Embryonic facial prominence (tissue), 1 donor: ENCODE measurements around the gene CACNA2D3.

Source experiments
- DNase-seq: peaks from one replicate; pipeline ENCODE4 v3.0.0-alpha.2; 2016; ENCODE audit errors: extremely low spot score

CACNA2D3 gene

DNA sequence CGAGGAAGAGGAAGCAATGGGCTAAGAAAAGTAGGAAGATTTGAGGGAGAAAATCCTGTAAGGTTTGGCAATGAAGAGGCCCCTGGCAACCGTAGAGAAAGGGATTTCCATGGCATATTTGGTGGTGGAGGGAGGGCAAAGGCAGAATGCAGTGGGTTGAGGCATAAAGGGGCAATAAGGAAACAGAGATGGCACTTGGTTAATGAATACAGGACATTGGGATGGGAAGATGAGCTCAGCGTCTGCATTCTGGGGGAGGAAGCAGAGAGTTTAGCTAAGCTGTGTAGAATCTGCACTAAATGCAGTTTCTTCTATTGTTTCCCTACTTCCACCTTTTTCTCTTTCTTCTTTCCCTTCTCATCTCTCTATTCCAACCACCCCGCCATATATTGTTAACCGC lies 721.9 kb downstream of the CACNA2D3 start:
- no peak for DNase-seq

DNA sequence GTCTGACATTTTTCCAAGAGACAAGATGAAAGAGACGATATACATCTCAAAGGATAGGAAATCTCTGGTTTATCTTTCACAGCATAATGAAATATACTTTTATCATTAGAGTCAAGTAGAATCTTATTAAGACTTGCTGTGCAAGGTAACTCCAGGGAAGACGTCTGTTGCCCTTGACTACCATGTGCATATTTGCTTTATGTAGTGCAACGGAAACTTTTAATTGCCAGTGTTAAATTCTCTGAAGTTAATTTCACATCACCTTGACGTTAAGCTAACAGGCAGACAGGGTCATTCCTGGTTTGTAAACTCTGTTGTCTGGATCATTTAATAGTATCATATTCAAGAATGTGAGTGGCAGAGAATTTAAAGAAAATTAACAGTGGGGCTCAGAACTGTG lies 722.7 kb downstream of the CACNA2D3 start:
- no peak for DNase-seq

DNA sequence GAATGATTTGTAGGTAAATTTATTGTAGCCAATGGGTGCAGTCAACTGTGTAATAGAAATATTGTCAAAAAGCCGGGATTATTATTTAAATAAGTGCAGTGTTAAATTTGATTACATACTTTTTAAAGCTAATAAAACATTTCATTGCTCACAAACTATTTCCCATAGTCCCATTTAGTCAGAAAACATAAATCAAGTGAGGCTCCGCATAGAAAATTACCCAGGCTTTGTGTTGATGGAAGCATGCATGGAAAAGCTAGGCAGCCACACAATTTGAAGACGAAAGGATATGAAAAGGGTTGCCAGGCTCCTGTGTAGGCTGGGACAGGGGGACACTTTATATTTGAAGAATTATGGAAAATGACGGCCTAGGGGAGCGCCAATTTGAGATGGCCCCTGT lies 723.2 kb downstream of the CACNA2D3 start:
- DNase-seq: no peak

DNA sequence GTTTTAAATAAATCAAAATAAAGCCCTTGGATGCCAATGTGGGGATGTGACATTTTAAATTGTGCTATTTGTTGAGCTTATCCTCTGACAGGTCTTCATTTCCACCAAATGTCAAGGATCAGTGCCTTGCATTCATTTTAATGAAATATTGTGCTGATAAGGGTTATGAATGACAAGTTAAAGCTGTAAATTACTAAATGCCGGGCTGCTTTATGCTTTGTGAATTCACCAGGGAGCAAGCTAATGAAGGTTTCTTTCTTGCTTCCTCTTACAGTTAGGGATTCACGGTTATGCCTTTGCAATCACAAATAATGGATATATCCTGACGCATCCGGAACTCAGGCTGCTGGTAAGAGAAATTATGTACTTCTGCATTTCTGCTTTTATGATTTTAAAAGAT lies 723.8 kb downstream of the CACNA2D3 start:
- DNase-seq: no peak

DNA sequence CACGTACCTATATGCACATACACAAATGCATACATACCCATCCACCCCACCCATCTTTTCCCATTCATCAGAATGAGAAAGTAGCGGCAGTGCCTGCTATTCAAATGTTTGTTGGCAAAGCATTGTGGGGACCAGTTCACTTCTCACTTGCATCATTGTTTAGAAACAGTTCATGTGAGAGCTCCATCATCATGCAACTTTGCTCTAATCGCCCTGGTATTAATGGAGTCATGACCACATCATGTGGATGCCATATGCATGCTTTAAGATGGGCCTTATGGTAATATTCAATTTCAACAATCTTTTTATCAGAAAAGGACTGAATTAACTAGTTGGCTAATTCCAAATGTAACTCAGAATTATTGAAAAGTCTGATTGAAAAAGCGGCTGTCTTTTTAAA lies 725.0 kb downstream of the CACNA2D3 start:
- DNase-seq: no peak

DNA sequence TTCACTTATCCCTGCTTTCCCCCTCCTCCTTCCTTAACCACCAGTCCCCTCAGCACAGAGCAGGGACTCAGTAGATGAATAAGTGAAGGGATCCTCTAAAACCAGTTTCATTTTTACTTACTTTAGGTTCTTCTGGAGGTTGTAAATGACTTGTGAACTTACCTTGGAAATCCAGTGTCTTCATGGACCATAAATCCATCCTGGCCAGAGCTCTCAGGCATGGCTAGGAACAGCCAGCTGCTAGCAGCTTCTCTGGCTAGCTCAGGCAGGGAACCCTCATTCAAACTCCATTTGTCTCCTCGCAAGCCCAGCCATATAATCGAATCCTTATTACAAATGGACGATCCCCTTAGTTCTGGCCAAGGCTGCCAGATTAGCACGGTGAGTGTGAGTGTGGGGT lies 727.0 kb downstream of the CACNA2D3 start:
- no peak for DNase-seq

DNA sequence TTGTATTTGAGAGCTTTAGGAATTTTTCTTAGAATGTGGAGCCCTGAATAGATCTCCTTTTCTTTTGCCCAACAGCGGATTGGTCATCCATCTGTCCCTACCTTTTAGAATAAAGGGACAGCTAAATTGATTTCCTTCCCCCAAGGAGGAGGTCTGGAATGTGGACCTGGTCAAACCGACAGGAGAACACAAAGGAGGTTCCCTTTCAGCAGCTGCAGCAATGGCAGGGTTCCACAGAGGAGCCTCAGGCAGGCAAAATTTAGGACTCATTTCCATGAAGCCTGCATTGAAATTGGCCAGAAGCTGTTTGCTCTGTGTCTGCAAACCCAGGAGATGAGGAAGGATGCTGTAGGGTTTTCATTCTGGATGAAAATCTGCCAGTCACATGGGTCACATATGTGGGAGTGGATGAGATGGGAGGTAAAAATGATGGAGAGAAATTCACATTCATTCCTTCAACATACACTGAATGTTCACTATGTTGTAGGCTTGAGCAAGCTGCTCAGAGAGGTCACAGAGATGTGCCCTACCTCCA lies 728.2 kb downstream of the CACNA2D3 start:
- no peak for DNase-seq

DNA sequence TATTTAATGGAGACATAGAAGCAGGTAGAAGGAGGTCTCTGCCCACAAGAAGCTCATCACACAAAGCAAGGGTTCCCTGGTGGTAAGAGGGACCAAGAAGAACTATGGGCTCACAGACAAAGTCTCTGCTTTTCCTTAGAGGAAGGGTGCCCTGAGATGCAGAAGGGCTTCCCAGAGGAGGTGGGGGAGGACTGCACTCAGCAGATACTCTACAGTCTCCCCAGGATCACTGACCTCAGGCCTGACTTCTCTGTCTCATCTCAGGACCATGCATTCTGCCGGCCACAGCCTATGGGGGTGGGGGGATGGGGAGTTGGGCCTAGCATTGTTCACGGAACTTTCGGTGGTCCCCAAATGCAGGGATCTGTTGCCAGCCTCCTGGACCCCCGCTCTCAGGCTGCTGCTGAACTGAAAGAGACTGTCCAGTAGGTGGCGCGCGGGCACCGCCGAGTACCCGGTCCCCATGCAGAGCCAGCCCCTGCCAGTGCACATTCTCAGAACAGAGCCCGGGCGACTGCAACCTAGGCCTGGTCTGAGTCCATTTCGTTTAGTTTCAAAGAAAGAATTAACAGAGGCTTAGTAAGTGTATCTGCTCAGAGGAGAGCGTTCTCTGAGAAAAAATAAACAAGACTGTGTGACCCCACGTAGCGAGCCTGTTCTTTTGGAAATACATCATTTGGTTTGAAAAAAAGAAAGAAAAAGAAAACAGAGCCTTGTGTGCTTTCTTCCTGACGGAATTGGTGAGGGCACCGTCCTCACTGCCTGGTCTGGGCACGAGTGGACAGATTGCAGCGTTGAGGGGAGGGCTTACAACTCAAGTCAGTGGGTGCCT lies 731.4 kb downstream of the CACNA2D3 start:
- peak; percentile 72 for DNase-seq

DNA sequence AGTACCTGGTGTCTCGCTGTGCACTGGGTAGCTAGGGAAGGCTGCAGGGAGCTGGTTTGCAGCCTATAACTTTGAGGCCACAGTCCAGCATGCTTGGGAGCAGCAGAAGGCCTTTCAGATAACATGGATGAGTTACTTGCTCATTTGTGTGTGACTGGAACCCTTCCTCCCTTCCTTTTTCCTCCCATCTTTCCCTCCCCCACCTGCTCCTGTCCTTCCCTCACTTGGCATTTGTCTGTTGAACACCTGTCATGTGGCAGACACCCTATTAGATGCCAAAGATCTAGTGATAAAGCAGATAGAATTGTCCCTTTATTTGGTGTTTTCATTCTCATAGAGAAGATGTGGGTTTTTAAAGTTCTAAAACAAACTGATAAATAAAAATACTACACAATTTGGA lies 733.9 kb downstream of the CACNA2D3 start:
- DNase-seq: no peak

DNA sequence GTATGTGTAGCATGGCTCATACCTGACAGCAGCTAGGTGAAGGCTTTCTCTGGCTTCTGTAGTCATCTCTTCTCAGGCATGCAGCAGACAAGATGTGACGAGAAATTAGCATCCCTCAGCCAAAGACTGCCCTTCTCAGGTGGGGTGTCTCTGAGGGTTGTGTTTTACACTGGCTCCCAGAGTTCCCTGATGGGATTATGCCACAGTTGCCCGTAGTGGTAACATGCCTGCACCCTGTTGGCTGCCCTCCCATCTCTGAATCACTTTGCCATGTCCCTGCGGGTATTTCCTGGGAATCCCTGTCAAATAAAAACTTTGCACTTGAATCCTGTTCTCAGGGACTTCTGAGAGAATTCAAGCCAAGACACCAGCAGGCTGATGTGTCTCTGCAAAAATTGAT lies 735.0 kb downstream of the CACNA2D3 start:
- no peak for DNase-seq

DNA sequence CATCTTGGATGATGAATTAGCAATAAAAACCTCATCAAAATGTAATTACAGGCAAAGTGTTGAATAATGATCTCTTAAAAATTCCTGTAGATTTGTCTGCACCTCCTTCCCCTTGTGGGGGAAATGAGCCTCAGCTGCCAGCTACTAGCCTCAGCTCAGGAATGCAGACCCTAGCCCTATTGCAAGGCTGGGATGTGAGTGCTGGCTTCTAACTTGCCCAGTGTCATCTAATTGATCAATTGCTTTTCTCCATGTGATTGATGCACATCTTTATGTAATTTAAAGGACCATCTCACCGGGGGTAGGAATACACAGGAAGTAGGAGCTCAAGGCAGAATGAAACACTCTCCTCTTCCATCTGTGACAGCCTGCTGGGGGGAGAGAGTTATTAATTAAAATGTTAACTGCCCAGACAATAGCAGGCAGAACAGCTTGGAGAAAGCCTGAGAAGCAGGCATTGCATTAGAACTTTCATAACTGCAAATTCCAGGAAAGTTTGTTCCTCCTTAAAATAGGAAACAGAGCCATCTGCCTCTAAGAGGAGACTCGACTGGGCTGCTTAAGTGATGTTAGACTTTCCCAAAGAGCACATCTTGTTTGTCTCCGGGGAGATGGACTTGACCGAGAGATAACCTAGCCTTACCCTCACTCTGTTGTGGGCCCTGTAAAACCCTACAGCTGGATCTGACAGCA lies 735.9 kb downstream of the CACNA2D3 start:
- no peak for DNase-seq

DNA sequence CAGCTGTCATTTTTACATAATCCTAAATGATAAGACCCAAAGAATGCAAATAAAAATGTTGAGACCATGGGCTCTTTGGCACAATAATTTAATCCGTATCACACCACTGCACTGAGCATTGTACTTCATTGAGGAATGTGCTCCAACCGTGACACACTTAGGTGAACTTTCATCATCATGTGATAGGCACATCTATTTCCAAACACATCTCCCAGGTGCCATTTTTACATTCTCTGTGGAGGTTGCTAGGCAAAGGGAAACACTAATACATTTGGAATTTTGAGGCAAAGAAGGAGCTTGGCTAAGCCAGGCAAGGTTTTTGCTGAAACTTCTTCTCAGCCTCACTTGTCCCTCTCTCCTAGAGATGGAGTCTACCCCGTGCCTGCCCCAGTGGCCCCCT lies 736.8 kb downstream of the CACNA2D3 start:
- DNase-seq: no peak

DNA sequence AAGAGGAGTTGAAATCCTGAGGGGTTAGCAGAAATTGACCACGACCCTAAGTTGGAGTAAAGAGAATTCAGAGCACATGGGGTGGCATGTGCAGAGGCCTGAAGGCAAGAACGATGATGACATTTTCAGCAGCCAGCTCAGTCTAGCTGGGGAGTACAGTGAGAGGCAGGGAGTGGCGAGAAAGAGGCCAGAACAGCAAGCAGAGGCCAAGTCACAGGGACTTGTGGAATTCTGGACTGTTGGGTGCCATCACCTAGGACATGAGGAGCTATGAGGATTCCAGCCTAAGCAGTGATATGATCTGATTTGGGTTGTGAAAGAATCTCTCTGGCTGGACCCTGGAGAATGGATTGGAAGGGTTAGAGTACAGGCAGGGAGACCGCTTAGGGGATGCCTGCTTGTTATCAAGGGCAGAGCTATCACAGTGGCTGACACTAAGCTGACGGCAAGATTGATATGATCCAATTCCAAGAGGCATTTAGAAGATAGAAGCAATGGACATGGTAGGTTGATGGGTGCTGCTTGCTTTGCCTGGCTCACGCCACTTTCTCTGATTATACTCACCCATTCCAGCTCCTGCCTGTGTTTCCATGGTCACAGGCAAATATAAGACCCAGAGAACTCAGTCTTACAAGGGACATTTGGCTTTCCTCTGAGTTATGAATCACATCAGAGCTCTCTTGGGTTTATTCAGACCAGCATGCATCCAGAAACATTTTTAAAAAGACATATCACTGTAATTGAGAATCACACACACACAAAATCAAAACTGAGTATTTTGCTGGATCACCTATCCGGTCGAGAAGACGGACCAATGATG lies 739.1 kb downstream of the CACNA2D3 start:
- DNase-seq: no peak

DNA sequence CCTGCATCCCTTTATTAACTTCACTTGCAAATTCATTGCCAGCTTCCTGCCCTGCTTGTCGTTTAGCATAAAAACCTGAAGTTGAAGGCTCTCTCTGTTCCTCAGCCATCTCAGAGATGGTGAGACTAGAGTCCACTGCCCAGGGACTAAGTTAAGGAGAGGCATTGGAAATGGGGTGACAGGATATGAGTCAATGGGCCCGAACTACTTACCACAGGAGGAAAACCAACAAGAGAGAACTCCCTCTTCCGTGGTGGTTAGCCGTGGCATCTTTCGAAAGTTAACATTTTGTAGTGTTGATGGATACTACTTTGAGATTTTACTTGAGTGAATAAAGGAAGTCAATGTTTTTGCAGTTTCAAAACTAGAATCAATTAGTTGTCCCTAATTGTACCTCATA lies 740.2 kb downstream of the CACNA2D3 start:
- DNase-seq: no peak

DNA sequence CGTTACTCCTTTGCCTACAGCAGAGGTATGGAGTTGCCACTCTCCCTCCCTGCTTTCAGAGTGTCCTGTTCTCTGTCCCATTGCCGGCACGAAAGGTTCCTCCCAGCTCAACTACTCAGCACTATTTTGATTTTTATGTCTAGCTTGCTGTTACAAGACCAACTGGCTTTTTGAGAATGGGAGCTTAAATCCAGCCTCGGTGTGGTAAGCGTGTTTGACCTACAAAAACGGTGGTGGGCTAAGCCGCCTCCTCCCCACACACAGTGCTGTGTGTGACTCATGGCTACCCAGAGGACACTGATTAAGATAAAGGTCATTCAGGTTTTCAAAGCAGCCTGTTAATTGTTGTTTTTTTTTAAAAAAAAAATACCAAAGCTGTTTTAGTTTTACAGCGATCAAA lies 741.0 kb downstream of the CACNA2D3 start:
- DNase-seq: no peak

DNA sequence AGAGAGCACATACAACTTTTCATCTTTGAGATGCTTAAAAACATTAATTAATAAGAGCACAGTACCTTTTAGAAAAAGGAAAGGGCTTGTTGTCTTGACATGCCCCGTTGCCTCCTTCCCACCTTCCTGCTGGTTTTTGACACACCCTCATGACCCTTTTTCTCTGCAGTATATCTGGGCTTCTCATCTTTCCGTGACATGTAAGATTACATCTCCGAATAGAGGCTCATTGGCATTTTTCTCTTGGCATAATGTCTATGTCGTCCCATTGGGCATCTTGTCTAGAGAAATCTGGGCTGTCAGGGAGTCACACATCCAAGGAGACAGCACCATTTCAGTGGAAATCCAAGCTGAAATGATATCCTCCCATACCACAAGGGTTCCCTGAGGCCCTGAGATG lies 741.4 kb downstream of the CACNA2D3 start:
- no peak for DNase-seq

DNA sequence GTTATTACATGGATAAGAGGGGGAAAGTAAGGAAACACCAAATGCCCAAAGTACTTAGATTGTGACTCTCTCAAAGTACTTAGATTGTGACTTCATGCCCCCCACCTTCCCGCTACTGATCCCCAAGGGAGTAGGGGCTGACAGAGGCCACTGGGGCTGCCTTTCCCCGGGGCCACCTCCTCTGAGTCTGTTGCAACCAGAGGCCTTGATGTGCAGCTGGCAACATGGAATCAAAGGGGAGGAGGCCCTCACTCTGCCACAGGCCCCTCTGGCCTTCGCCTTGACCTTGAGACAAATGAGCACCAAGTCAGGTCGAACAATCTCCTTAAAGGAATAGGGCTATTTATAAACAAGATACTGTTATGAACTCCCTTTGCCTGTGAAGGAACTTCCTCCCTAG lies 743.0 kb downstream of the CACNA2D3 start:
- DNase-seq: no peak

DNA sequence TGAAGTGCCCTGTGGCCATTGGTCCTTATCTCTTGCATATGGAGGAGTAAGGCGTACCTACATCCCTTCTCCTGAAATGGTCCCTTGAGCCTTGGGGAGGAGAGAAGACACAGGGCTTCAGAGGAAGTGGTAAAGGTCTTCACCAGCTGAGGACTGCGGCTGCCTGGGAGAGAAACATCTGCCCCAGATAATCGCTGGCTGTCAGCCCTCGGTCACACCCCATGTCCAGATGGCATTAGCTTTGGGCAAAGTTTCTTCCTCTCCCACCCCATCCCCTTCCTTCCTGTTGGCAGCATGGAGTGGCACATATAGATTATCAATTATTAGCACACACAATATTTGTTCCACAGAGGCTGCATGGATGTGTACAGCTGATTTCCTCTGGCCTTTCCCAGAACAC lies 743.9 kb downstream of the CACNA2D3 start:
- DNase-seq: no peak

DNA sequence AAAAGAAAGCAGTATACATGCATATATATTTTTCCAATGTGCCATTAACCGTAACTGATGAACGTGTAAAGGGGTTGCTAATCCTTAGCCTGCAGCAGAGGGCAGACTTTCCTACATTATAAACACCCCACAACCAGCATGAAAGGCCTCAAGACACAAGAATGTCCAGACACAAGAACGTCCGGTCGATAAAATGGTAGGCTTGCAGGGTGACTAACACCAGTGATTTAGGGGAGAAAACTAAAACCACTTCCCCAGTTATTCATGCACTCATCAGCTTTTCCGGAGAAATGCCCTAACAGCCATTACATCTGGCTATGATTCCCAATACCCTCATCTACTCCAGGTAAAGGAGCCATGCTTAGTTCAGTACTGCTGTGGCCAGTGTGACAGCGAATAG lies 748.1 kb downstream of the CACNA2D3 start:
- no peak for DNase-seq

DNA sequence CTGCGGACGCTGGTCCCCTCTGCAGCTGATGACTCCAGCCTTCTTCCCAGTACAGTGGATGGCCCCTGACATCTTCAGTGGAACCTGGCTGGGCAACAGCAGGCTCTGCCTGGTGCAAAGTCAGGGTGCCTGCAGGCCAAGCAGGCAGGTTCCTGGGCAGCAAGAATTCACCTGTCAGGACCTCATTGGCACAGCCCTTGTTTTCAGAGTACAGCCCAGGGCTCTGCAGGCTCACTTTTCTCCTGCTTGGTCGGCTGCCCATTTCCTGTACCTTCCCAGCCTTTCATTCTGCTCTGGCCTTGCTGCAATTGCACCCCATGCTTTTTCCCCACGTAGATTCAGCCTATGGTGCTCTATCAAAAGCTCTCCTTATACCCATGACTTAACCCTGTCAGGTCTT lies 749.5 kb downstream of the CACNA2D3 start:
- DNase-seq: no peak

DNA sequence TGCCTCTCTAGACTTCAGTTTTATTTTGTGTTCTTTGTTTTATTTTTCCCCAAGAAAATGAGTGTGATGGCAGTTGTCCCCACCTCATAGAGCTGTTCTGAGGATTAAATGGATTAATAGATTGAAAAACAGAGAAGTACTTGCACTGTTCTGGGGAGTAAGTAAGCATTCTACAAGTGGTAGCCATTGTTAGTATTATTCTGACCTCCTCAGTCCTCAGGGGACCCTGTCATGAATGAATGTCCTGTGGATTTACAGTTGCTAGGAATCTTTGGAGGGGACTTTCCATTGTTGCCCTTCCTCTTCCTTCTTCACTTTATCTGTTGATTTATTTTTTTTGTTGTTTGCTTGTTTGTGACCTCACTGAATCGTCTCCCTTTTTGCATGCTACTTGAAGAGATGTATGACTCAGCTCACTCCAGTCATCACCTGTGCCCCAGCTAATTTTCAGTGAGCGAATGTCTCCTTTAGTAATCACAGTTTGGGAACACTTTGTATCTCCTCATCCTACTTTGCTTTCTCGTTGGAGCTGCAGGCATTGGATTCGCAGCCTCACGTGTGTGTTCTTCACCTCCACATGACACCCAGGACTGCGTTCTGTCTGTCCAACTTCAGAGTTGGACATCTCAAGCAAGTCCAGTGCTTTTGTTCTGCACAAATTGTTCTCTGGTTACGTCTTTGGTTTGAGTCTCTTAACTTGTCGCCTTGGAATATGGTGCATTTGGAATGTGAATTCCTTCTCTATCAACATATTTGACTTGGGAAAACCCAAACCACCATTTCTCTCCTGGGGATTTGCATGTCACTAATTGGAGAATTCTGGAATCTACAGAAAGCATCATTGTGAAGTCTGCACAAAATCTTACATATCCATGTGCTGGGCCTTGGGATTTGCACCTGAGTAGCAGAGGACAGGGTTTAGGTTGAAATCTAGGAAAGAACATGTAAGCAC lies 751.0 kb downstream of the CACNA2D3 start:
- DNase-seq: no peak
